ENCODE measurements around the gene NBAS. TPM values are rescaled to one million over a fixed set of nuclear protein-coding genes. Genes with fewer than 3 reads are reported as not detected.

NBAS gene
- polyA plus RNA-seq, 1 donor: 35.5 TPM

DNA sequence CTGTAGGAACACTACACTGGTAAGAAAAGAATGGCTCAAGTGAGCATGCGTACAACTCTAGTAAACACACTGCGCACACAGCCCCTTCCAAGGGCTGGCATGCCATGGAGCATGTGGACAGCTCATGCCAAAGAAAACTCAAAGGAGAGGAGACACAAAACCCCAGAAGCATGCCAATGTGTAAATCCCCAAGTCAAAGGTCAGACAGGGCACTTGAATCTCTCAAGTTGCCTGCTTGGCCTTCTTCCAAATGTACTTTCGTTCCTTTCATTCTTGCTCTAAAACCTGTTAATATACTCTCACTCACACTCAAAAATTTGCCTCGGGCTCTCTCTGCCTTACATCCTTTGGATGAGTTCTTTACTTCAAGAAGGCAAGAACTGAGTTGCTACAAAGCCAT is 365.3 kb downstream of the NBAS start:
- no peak for DNase-seq

DNA sequence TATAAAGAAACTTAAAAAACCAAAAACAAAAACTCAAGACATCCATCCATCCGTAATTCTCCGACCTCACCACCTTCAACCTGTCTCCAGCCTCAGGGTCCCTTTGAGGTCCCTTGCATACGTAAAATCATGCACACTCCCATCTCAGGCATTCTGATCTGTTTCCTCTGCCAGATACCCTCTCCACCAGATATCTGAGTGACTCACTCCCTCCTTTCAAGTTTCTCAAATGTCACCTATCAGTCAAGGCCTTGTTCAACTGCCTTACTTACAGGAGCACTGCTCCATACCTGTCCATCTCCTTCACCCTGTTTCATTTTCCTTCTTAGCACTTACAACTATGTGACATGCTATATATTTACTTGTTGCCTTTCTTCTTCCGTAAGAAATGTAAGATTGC is 369.3 kb downstream of the NBAS start:
- DNase-seq: no peak

DNA sequence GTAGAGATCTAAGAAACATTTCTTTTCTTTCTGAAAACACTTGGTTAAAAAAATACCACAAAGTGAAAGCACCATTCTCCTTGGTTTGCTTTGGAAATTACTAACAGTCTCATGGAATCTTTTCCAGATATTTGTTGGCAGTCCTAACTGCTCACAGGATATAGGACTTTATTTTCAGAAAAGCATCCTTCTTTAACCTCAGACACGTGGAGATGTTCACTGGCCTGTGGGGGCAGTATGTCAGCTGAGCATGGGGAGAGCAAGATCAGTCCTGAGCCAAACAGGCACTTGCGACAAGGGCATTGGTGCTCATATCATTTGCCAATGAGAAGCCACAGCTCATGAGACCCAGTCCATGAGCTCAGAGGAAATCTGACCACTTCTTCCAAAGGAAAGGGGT is 371.9 kb downstream of the NBAS start:
- DNase-seq: peak; percentile 42

DNA sequence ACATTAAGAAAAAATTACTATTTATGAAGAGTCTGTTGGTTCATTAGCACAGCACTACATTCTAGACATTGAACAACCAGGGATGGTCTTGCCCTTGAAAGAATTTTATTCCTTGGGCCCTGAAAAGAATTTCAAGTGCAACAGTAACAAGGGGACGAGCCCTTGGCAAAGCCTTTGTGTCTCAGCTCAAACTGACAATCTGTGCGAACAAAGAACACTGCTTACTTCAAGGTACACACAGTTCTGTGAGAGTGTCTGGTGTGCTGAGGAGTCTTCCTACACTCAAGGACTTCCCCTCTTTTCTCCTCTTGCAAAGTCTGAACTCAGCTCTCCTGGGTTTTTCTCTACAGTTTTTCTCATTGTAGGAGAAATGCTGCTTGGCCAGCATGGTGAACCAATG is 373.4 kb downstream of the NBAS start:
- no peak for DNase-seq

DNA sequence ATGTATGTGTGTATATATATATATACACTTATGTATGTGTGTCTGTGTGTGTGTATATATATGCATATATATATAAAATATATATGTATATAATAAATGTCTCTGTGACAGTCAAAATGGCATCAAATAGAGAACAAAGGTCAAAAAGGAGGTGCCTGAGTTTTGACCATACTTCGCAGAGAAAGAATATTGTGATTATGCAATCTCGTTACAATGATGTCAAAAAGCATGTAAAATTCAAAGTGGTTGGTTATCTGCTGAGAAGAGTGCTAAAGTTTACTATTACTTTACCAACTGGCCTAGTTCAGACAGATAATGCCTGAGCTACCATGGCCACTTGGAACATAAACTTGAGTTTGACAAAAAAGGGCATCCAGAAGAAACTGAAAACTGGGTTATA is 375.0 kb downstream of the NBAS start:
- DNase-seq: no peak

DNA sequence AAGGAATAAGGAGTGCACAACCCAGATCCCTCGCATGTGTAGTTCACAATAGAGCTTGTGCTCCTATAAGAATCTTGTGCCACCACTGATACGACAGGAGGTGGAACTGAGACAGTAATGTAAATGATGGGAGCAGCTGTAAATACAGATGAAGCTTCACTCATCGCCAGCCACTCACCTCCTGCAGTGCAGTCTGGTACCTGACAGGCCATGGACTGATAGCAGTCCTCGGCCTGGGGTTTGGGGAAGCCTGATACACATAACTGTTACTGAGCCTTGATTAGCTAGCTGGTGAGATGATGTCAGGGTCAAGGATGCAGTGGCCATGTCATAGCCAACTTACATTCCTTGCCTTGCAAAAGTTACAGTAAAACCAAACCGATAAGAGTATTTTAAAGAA is 376.6 kb downstream of the NBAS start:
- no peak for DNase-seq

DNA sequence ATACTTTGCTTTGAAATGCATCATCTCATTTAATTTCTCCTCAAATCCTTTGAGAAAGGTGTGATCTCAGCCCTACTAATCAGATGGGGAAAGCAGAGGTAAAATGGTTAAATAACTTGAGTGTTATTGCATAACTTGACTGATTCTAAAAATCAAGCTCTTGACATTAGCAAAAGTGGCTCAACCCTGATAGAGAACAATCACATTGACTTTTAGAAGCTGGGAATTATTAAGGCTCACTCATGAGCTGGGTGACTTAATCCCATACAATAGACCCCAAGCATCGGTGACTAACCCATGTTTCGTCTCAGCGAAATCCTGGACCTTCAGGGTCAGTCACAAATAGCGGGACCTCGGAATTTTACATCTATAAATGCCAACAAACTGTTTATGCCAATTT is 378.9 kb downstream of the NBAS start:
- no peak for DNase-seq

DNA sequence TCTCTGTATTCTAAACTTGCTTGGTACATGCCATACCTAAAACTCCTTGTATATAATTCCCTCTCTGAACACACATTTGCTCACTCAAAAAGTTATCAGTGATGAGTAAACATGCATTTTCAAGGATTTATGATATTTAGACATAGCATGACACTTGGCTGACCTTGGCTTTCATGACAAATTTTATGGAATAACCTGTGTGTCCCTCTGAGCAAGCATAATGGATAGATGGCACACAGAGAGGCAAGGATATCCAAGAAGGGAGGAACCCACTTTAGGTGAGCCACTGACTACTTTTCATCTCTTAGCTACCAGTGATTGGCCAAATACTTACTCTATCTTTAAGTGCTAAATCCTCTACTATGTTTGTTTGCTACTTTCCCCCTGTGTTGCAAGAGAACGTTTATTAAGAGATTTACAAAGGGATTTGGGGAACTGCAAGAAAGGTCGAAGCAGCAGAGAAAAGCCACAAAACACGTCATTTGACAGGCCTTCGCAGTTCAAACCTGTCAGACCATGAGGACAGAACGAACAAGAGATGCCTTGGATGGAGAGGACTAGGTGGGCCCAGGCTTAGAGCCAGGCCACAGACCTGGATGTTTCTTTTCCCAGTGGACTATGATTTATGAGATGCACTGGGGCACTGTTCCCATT is 379.9 kb downstream of the NBAS start:
- no peak for DNase-seq

DNA sequence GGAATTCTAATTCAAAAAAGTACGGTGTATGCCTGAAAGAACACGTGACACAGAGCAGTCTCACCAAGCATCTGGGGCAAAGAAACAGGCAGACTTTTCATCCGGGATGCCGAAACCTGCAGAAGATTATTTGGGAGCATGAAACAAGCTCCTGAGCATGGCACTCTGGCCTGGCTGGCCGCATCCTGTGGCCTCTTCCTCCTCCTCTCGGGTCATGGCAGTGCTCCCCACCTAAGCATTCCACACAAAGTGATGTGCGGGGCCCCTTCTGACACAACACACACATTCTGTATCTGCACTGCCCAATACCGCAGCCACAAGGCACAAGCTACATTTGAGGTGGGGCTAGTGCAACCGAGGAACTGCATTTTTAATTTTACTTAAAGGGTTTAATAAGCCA is 380.8 kb downstream of the NBAS start:
- no peak for DNase-seq

DNA sequence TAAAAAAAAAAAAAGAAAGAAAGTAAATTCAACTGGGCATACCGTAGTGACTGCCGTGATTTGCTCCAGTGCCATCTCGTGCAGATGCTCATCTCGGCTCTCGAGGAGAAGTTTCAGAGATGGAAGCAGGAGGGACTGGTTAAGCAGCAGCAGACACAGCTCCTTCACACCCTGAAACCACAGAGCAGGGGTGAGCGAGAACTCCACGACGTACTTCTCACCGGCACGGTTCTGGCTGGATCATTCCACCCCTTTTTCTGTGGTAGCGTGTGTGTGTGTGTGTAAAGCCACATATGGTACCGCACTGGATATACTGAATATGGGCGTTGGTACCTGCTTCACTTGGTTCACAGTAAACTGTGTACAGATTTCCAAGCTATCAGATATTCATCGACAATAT is 382.2 kb downstream of the NBAS start:
- DNase-seq: no peak

DNA sequence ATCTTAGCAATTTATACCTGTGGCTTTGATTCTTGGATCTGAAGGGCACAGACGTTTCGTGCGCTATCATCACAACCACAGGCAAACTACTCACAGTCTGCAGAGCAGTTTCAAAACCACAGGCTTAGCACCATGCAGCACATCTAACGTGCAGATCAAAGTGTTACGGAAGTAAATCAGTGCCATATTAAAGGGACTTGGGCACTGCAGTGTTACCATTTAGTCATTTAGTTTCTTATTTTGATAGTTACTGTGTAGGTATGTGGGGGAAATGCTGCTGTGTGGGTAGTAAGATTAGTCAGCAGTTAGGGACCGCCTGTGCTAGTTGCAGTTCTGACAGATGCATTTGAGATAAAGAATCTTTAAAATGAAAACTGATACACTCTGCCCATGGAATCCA is 384.0 kb downstream of the NBAS start:
- no peak for DNase-seq

DNA sequence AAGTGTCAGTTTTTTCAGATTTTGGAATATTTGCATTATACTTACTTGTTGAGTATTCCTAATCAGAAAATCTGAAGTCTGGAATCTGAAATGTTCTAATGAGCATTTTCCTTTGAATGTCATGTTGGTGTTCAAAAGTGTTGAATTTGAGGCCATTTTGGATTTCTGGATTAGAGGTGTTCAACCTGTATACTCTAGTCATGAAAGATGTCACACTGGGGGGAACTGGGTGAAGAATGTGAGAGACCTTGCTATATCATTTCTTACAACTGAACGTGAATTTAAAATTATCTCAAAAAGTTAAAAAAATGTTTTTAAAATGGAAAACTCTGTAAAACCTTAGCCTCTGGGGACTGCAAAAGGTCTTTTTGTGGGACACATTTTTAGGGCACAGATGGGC is 384.5 kb downstream of the NBAS start:
- no peak for DNase-seq

DNA sequence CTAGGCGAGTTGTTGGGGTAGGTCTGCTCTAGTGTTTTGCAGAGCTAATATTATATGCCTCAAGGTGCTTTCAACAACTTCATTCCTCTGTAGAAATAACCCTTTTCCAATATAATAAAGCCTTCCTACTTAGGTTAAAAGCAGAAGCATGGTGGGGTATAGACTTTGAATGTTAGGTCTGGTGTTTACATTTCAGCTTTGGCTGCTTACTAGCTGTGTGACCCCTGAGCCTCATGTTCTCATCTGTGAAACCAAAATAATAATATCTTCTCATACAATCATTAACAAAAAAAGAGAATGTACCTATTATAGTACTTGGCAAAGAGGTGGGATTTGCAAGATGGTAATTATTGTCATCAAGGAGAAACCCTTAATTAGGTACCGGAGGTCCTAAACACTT is 386.6 kb downstream of the NBAS start:
- no peak for DNase-seq

DNA sequence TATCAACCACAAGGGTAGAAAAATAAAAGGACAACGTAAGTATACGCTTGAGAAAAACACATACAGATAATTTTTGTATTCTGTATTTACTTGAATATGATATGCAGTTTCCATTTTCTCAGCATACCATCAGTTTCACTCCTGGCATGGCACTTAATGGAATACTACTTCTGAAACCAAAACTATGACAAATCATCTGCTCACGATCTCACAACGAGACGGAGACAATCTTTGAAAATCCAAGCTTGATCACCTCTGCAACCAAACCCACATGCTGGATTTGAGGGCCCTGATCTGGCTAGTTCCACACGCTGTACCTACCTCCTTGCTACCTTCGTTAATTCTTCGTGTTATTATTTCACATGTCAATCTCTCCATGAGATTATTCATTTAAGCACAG is 387.6 kb downstream of the NBAS start:
- no peak for DNase-seq

DNA sequence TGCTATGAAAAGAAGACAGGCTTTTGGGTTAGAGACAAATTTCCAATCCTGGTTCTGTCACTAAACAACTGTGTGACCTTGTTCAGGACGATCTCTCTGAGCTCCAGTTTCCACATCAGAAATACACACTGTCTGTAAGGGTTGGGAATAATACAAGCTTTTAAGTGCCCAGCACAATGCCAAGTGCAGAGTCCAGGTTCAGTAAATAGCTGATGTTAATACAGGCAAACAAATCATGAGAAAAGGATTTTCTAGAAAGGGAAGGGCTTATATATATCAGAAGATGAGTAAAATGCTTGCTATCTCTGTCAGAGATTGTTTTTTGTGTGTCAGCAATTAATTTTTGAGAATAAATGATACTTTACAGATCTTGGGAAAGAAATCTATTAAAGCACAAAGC is 388.3 kb downstream of the NBAS start:
- no peak for DNase-seq

DNA sequence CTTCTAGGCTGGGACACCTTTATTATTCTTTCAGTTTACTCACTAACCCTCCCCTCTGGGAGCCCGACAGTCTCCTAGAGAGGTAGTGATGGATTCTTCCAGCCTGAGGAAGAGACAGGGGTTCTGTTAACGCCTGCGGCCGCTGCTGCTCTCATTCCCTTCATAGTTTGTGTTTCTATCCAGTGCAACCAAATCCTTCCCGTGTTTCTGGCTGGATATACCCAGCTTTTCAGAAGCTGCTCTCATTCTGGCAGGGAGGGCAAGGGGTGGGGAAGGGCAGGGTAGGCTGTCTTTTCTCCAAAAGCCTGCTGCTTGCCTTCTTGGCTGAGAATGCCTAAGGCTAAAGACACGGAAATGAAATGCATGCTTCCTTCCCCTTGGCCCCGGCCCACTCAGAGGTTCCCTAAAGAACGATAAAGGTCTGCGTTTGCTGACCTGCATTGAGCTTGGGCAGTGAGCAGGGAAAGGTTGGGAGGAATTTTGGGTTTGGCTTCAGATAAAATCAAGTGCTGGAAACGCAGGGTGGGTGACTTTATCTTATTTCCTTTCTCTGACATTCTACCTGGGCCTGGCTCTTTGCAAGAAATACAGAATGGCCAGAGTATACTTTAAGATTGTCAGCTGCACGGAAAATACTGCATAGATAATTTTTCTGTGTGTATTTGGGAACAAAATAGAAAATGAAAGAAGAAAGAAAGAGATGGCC is 390.9 kb downstream of the NBAS start:
- DNase-seq: no peak

DNA sequence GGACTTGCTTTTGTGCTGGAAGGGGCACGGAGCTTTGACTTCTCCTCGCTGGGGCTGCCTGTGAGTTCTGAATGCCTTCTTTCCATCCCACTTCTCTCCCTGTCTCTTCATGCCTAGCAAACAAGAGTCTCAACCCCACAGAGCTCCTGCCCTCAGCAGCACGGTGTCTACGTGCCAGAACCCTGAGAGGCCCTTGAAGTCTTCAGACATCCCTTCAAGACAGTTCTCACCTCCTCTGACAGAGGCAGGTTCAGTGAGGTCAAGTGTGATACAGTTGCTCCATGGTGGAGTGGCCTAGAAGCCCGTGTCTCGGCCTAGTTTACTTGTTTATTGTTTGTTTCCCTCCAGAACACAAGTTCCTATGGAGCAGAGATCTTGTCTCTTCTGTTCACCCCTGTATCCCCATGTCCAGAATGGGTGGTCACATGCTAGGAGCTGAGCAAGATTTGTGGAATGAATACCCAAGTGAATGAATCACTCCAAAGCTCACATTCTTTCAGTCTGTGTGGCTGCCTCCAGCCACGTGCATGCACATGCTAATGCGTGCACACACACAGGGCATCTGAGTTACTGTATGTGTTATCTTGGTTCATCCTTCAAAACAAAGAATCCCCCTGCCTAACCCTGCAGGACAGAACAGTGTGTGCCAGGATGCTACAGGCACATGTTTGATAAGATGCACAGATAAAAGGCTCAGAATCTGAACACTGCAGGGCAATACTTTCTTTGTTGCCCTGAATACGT is 391.6 kb downstream of the NBAS start:
- DNase-seq: no peak

DNA sequence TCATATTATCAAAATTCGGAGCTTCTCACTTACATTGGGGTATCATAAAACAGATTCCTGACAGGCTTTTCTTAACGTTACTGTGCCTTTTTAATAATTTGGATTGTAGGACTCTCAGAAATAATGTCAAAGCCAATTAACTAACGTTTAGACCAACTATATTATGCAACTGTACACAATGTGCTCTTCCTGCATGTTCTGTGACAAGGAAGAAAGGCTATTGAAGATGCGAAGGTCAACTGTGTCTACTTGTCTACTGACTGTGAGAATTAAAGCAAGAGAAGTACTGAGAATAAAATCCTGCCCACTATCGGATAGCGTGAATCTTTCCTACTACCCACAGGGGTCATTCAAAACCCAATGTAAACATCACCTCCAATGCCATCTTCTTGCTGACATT is 393.0 kb downstream of the NBAS start:
- no peak for DNase-seq

DNA sequence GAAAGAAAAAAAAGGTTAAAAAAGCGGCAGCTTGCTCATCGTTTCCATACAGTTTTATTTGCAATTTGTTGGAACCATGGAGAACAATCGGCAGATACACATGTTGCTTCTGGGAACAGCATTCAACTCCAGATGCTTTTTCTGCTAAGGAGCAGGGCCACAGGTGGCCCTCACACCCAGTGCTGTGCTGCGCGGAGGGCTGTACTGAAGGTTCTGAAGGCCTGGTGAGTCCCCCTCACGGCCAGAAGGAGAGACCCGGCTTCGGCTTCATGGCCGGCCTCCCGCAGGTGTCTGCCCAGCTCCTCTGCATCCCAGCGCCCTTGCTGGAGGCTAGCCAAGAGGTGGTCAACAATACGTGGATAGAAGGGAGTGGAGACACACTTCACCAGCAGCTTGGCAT is 394.3 kb downstream of the NBAS start:
- DNase-seq: no peak

DNA sequence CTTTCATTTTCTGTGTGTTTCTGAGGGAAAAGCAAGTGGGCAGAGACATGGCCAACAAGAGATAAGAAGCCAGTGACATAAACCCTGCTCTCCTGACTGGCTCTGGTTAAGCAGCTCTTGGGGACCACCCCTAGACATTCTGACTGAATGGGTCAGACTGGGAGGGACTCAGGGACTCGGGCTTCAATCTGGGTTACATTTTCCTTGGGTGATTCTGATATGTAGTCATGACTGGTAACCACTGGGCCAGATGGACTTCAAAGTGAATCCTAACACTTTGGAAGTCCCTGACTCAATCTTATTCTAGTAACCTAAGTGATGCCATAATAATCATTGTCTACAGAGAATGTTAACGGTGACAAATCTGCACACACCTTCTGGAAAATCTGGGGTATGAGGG is 397.8 kb downstream of the NBAS start:
- no peak for DNase-seq

DNA sequence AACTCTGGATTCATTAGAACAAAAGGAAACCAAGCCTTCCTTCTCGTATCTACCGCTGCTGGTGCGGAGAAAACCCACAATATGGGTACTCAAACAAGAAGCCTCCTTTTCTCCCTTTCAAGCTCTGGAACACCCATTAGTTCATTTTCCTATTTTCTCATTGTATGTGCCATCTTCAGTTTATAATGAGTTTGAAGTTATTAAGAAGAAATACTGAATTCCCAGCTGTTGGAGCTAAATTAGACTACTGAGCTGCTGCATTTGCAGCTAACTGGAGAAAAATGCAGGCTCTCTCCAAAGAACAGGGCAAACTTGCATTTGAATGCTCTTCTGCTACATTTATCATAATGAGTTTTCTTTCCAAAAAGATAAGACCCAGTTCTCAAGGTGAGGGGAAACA is 398.5 kb downstream of the NBAS start:
- no peak for DNase-seq

DNA sequence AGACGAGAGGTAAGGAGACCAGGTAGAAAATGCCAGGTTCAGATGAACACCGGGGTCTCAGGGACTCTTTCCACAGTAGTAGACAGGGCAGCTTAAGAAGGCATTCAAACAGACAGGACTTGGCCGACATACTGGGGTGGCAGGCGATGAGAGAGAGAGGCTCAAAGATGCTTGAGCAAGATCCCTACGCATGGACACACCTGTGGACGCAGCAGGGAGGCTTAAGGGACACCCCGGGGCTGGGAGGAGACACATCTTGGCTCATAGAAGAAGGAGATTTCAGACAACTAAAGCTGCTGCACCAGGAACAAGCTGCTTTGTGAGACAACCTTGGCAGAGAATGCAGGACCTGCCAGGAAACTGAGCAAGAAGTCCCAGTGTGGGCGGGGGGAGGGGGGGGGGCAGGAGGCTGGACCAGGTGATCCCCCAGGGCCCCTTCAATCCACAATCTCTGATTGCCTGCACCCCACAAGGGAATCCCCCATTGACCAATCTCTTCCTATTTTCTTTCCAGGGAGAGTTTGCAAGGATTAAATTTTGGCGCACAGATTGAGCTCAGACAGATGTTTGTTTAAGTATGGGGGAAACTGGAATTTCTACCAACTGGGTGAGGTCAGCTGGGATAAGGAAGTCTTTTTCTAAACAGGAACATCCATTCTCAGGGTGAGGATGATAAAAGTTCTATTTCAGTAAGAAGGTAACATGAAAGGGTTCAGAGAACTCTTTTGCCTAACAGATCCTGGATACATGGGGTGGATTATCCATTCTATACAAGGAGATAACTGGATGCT is 400.7 kb downstream of the NBAS start:
- DNase-seq: no peak

DNA sequence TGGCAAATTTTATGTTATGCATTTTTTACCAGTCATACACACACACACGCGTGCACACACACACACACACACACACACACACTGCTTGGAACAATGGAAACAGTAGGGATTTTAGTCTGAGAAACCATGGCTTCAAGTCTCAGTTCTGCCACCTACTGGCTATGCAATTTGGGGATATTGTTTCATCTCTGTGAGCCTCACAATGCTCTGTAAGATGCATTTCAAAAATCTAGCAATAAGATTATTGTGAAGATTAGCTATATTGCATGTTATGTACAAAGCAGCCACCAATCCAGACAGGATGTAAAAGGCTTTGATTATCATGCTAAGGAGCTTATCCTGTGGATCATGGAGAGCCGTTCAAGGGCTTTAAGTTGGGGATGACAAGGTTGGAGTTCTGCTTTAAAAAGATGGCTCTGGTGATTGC is 401.4 kb downstream of the NBAS start:
- no peak for DNase-seq

All from hindlimb muscle (tissue), 1 donor.